Activated T-cell treated with anti-CD3 and anti-CD28 coated beads, Interleukin-2, amount 50 U/mL, for 24 hours (primary cell): ENCODE data around the gene CASP14.
A peak's percentile ranks its signal among the peaks of the same experiment; 100 is the strongest.
"Not testable (repeated sequence)": the region's sequence is repeated elsewhere in the genome, so short reads cannot be mapped to it uniquely, and the experiment has no call there.

Source experiments
- DNase-seq: peaks from one replicate; pipeline ENCODE4 v3.0.0-alpha.2; 2020
- H3K27ac Mint-ChIP-seq: 2 replicates; pipeline ENCODE4 v1.8.0; 2020; ENCODE audit warnings: mild to moderate bottlenecking, mixed read lengths
- H3K27me3 Mint-ChIP-seq: 2 replicates; pipeline ENCODE4 v1.8.0; 2020; ENCODE audit warnings: mixed read lengths
- H3K36me3 Mint-ChIP-seq: 2 replicates; pipeline ENCODE4 v1.8.0; 2020; ENCODE audit warnings: low read depth, mixed read lengths
- H3K4me1 Mint-ChIP-seq: 2 replicates; pipeline ENCODE4 v1.8.0; 2020; ENCODE audit warnings: low read depth, mixed read lengths
- H3K4me3 Mint-ChIP-seq: 2 replicates; pipeline ENCODE4 v1.8.0; 2020; ENCODE audit warnings: mild to moderate bottlenecking, moderate library complexity, mixed read lengths
- H3K9me3 Mint-ChIP-seq: 2 replicates; pipeline ENCODE4 v1.8.0; 2020; ENCODE audit warnings: mixed read lengths

Gene CASP14

DNA sequence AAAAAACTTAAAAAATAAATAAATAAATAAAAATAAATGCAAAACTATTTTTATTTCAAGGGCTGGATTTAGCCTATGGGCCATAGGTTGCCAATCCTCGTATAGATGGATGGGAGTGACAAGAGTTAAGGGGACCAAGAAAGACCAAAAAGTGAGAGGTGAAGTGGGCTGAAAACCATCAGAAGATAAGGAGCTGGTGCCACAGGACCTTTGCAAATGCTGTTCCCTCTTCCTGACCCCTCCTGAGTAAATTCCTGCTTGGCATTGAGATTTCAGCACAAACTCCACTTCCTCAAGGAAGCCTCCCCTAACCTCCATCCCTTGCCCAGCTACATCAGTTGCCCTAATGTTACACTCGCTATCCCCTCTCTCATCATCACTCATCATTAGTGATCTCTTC, 43.7 kb downstream of the CASP14 start:
- no peak for DNase-seq
- Mint-ChIP-seq H3K9me3 (no peaks in the 10 kb centered on the region), H3K4me3 (no peak overlapping the region), H3K27ac (no peak overlapping the region), H3K4me1 (peaks cover 5% of the 10 kb centered on the region), H3K27me3 (peaks cover 2% of the 10 kb centered on the region), H3K36me3 (no peaks in the 10 kb centered on the region)

DNA sequence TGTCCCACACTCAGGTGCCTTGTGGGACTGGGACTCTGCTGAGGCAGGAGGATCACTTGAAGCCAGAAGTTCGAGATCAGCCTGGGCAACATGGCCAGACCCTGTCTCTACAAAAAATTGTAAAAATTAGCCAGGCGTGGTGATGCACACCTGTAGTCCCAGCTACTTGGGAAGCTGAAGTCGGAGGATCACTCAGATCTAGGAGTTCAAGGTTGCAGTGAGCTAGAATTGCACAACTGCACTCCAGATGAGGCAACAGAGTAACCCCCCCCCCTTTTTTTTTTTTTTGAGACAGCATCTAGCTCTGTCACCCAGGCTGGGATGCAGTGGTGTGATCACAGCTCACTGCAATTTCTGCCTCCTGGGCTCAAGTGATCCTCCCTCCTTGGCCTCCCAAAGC, 46.9 kb downstream of the CASP14 start:
- H3K27me3 Mint-ChIP-seq, result peaks cover 2% of the 10 kb centered on the region
- no peaks in the 10 kb centered on the region for H3K9me3 Mint-ChIP-seq
- no peak overlapping the region for H3K27ac Mint-ChIP-seq
- peaks cover 5% of the 10 kb centered on the region for H3K4me1 Mint-ChIP-seq
- DNase-seq, result no peak
- H3K4me3 Mint-ChIP-seq, result no peak overlapping the region
- no peaks in the 10 kb centered on the region for H3K36me3 Mint-ChIP-seq

GRCh38 chr19:15097980-15098379, 48.7 kb downstream of the CASP14 start:
- H3K4me3 Mint-ChIP-seq, H3K27me3 Mint-ChIP-seq, H3K36me3 Mint-ChIP-seq, DNase-seq, H3K4me1 Mint-ChIP-seq, H3K9me3 Mint-ChIP-seq, H3K27ac Mint-ChIP-seq: not testable (repeated sequence)

DNA sequence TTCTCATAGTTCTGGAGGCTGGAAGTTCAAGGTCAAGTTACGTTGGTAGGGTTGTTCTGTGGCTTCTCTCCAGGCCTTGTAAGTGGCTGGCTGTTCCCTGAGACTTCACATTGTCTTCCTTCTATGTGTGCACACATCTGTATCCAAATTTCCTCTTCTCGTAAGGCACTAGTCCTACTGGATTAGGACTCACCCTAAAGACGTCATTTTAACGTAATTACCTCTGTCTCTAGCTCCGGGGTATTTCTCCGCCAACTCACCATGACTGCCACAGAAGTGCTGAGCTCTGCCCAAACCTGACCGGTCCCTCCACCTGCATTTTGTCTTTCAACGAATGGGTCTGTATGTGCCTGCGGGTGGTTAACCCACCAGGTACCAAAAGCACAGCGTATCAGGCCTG, 49.2 kb downstream of the CASP14 start:
- Mint-ChIP-seq H3K4me1 (no peaks in the 10 kb centered on the region), H3K4me3 (no peak overlapping the region), H3K27me3 (peaks cover 2% of the 10 kb centered on the region)

DNA sequence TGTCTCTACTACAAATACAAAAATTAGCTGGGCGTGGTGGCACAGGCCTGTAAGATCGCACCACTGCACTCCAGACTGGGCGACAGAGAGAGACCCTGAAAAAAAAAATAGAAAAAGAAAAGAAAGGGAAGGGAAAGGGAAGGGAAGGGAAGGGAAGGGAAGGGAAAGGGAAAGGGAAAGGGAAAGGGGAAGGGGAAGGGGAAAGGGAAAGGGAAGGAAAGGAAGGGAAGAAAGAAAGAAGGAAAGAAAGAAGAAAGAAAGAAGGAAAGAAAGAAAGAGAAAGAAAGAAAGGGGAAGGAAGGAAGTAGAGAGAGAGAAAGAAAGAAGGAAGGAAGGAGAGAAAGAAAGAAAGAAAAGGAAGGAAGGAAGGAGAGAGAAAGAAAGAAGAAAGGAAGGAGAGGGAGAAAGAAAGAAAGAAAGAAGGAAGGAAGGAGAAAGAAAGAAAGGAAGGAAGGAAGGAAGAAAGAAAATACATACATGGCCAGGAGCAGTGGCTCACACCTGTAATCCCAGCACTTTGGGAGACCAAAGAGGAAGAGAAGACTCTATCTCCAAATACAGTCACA, 49.8 kb downstream of the CASP14 start:
- Mint-ChIP-seq H3K9me3 (peaks cover 8% of the 10 kb centered on the region), H3K4me3 (no peak overlapping the region), H3K27me3 (peaks cover 2% of the 10 kb centered on the region), H3K36me3 (no peaks in the 10 kb centered on the region), H3K27ac (no peak overlapping the region), H3K4me1 (no peaks in the 10 kb centered on the region)
- DNase-seq, result no peak

More for the DNA sequence above, 49.2 kb downstream of the CASP14 start:
- no peaks in the 10 kb centered on the region for H3K36me3 Mint-ChIP-seq
- peaks cover 4% of the 10 kb centered on the region for H3K9me3 Mint-ChIP-seq
- no peak for DNase-seq
- no peak overlapping the region for H3K27ac Mint-ChIP-seq

- DNase-seq, result peak; percentile 64
- H3K4me1 Mint-ChIP-seq, result peaks cover 1% of the 10 kb centered on the region
Observed at GRCh38 chr19:15101479-15102082, 52.3 kb downstream of the CASP14 start.

DNA sequence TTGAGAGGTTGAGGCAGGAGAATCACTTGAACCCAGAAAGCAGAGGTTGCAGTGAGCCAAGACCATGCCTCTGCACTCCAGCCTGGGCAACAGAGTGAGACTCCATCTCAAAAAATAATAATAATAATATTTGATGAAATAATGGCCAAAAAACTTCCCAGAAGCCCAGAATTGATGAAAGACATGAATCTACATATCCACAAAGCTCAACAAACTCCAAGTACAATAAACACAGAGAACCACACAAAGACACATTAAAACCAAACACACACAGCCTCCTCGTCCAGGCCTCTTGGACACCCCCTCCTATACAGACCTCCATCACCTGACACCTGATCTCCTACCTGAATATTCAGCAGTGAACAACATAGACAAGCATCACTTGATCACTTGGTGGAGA, 54.7 kb downstream of the CASP14 start:
- Mint-ChIP-seq H3K4me3 (no peak overlapping the region), H3K4me1 (peaks cover 16% of the 10 kb centered on the region), H3K27ac (no peak overlapping the region), H3K36me3 (no peaks in the 10 kb centered on the region), H3K27me3 (peaks cover 18% of the 10 kb centered on the region), H3K9me3 (peaks cover 19% of the 10 kb centered on the region)
- DNase-seq, result no peak

More at GRCh38 chr19:15101479-15102082, 52.3 kb downstream of the CASP14 start:
- Mint-ChIP-seq H3K27me3 (peaks cover 11% of the 10 kb centered on the region), H3K36me3 (no peaks in the 10 kb centered on the region), H3K27ac (no peak overlapping the region), H3K4me3 (no peak overlapping the region), H3K9me3 (peaks cover 19% of the 10 kb centered on the region)

GRCh38 chr19:15104411-15104810, 55.1 kb downstream of the CASP14 start:
- no peak overlapping the region for H3K27ac Mint-ChIP-seq
- no peak overlapping the region for H3K4me3 Mint-ChIP-seq
- H3K4me1 Mint-ChIP-seq, result peaks cover 16% of the 10 kb centered on the region
- H3K9me3 Mint-ChIP-seq, result peaks cover 19% of the 10 kb centered on the region
- H3K36me3 Mint-ChIP-seq, result no peaks in the 10 kb centered on the region
- H3K27me3 Mint-ChIP-seq, result peaks cover 18% of the 10 kb centered on the region
- DNase-seq, result no peak

GRCh38 chr19:15105044-15105443, 55.8 kb downstream of the CASP14 start:
- Mint-ChIP-seq H3K4me3 (no peak overlapping the region), H3K27ac (no peak overlapping the region), H3K27me3 (peaks cover 18% of the 10 kb centered on the region), H3K36me3 (no peaks in the 10 kb centered on the region), H3K4me1 (peaks cover 16% of the 10 kb centered on the region), H3K9me3 (peaks cover 19% of the 10 kb centered on the region)
- no peak for DNase-seq

DNA sequence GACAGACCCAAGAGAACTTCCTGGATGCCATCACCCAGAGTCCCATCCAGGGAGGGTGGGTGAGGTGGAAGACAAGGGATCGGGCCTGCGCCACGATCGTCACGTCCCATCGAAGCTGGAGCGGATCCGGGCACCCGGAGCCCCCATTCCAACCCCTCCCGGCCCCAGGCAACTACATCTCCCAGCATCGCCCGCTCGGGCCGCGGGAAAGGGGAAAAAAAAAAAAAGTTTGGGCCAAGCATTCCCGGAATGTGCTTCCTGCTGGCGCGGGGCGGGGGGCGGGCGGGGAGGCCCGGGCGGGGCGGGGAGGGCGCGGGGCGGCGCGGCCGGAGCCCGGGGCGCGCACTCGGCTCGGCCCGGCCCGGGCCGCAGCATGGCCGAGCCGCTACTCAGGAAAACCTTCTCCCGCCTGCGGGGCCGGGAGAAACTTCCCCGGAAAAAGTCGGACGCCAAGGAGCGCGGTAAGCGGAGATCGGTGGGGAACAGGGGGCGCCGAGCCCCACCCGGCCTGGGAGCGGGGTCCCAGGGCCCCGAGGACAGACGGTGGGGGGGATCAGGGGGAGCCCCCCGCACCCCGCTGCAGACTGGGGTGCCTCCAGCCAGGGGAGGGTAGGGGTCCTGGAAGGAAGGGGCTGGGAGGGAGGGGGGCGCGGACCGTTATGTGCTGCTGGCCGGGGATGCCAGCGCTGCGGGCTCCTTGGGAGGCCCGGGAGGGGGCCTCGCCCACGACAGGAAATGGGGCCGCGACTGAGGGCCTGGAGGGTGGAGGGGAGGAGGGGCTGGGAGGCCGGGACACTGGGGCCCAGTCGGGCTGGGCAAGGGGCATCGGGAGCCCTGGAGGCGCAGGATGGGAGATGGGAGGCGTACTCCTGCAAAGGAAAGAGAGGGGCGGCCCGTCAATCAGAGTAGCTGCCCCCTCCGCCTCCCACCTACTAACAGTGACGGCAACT, 58.1 kb downstream of the CASP14 start, which contains the start of gene SYDE1:
SYDE1 (plus strand) TSS at position 341 of the 950 bp plus-strand sequence; CDS start at position 374, 33 bp downstream.
- peaks cover 18% of the 10 kb centered on the region for H3K27me3 Mint-ChIP-seq
- H3K4me1 Mint-ChIP-seq, result peaks cover 16% of the 10 kb centered on the region
- H3K9me3 Mint-ChIP-seq, result peaks cover 17% of the 10 kb centered on the region
- peak within 1 kb of the TSS; percentile 61 for H3K4me3 Mint-ChIP-seq
- peak within 1 kb of the TSS; percentile 69 for H3K27ac Mint-ChIP-seq
- peak; percentile 59 for DNase-seq
- no peaks in the 10 kb centered on the region for H3K36me3 Mint-ChIP-seq
